OCI-M1 (cell line): Measurements from ENCODE around the gene CDH2.

ENCODE experiments used
- DNase-seq: peaks from one replicate; lab custom pipeline; 2025; lab: John Stamatoyannopoulos, UW

CDH2 gene

GRCh38 chr18:28176948-28177827 is at the start of gene CDH2:
CDH2 (minus strand) TSS chr18:28177130; CDS start chr18:28177022, 108 bp downstream.
- DNase-seq, result no peak

GRCh38 chr18:28212060-28212459 is 35.1 kb upstream of the CDH2 start:
- DNase-seq, result no peak

GRCh38 chr18:28208712-28209265 is 31.9 kb upstream of the CDH2 start:
- peak; percentile 21 for DNase-seq

- DNase-seq, result peak; percentile 55
Observed at GRCh38 chr18:28208268-28208667, 31.3 kb upstream of the CDH2 start.

- no peak for DNase-seq
Observed at GRCh38 chr18:28204154-28204553, 27.2 kb upstream of the CDH2 start.

GRCh38 chr18:28201056-28201455 is 24.1 kb upstream of the CDH2 start:
- DNase-seq, result no peak

- DNase-seq, result no peak
Observed at GRCh38 chr18:28198620-28199019, 21.7 kb upstream of the CDH2 start.

GRCh38 chr18:28193177-28193778 is 16.3 kb upstream of the CDH2 start:
- DNase-seq, result no peak

- DNase-seq, result peak; percentile 62
Observed at GRCh38 chr18:28189400-28190239, 12.7 kb upstream of the CDH2 start.

- DNase-seq, result no peak
Observed at GRCh38 chr18:28185121-28185520, 8.2 kb upstream of the CDH2 start.

GRCh38 chr18:28183418-28184078 is 6.6 kb upstream of the CDH2 start:
- DNase-seq, result no peak

GRCh38 chr18:28181616-28182015 is 4.7 kb upstream of the CDH2 start:
- no peak for DNase-seq

- DNase-seq, result no peak
Observed at GRCh38 chr18:28178720-28179119, 1.8 kb upstream of the CDH2 start.

- no peak for DNase-seq
Observed at GRCh38 chr18:28177828-28178635, 1.1 kb upstream of the CDH2 start.

- DNase-seq, result no peak
Observed at GRCh38 chr18:28176698-28176947, 307 bp downstream of the CDH2 start.

GRCh38 chr18:28175930-28176697 is 816 bp downstream of the CDH2 start:
- DNase-seq, result no peak

- no peak for DNase-seq
Observed at GRCh38 chr18:28175150-28175929, 1.6 kb downstream of the CDH2 start.

GRCh38 chr18:28174181-28174905 is 2.6 kb downstream of the CDH2 start:
- no peak for DNase-seq

GRCh38 chr18:28171837-28172236 is 5.1 kb downstream of the CDH2 start:
- no peak for DNase-seq
